SW 1271 (cell line): ENCODE measurements around the gene JAZF1.

Experiments
- DNase-seq, 2 experiments: peaks; one replicate each; lab custom pipeline; 2025; lab: John Stamatoyannopoulos, UW

The JAZF1 gene

GRCh38 chr7:28136420-28136819, 44.2 kb downstream of the JAZF1 start:
- DNase-seq = no peak

DNA sequence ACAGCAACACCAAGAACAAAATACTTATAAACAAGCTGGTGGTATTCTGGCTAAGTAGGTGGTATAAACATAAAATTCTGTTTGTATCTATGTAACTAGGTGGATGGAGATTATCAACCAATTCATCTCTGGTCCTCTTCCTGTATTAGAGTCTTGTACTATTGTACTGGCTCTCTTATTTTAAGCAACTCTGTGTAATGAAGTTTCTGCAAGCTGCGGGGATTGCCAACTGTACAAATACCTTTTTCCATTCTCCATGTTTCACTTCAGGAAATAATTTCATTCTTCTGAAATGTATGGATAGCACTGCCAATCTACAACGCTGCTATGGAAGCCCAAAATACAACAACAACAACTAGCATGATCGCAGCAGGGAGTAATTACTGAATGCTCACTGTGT, 44.8 kb downstream of the JAZF1 start:
- no peak for DNase-seq

DNA sequence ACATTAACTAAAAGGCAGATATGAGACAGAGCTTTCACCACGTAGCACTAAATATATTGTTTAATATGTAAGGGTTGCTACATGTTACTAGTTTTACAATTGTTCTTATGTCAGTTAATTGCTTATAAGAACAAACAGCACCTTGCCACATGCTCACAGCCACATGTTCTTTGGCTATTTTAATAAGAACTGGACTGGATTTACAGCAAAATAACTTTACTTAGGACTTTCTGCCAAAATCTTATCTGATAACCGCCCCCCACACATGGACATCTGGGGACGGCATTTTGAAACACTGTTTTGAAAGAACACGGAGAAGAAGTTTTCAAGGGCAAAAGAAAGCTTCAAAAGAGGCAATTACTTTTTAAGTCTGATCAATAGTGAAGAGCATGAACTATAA, 45.3 kb downstream of the JAZF1 start:
- no peak for DNase-seq

GRCh38 chr7:28133872-28134271, 46.7 kb downstream of the JAZF1 start:
- DNase-seq = no peak

DNA sequence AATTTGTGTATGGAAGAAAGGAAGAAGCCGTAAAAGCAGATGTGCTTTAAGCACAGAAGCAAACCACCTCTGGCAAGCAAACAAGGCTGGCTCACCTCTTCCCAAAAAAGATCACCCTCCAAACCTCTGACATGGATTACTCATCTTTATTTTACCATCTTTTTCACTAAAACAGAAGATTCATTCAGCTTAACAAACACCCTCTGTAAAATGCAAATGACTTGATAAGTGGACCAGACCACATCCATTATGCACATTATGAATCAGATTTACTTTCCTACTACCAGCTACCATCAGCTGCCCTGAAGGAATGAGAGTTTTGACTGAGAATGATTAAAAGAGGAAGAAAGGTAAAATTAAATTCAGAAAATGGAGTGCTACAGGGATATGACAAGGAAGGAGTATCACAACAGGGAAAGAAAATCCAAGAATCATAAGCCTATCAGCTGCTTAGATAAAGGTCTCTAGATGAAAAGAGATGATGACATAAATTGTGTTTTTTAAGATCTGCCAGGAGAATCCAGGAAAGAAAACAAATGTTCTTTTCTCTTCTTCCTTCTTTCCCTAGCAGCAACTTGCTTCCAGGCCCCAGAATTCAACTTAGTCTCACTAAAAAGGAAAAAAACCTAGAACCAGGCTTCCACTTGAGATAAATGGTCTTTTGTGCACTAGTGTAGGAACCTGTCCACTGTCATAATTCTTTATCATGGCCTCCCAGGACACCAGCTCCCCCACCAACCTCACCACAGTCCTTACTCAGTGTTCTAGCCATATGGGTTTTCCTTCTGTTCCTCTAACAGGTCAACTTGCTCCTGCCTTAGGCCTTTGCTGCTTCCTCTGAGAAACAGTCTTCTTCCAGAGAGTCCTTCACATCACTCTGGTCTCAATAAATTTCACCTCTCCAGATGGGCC, 47.4 kb downstream of the JAZF1 start:
- DNase-seq = no peak

DNA sequence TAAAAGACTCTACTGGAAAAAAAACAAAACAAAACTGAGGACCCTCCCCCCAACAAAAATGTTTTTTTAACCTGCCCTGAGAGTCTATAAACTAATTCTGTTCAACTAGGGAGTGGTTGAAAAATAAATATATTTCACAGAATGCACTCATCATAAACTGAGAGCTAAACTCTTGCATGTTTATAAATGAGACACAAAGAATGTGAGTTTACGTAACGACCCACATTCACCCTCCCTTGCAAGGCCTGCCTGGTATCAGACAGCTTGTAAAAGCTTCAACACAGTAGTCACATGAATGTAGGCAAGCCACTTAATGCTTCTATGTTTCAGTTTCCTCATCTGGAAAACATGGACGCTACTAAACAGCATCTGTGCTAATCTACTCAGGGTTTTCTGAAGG, 50.3 kb downstream of the JAZF1 start:
- no peak for DNase-seq

DNA sequence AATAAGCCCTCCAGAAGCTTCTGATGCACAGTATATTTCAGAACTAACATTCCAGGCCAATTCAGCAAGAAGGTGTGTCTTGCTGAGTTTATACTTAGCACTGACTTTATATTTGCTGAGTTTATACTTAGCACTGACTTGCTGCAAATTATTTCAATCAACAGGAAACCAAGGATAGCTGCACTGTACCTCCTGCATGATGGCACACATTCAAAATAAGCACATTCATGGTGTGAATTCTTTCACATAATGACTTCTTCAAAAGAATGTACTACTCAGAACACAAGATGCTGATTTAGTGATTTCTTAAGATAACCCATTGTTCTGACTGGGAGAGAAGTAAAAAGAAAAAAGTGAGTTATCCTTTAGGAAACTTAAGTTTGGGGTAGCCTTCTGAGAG, 52.0 kb downstream of the JAZF1 start:
- no peak for DNase-seq

- DNase-seq = no peak
Observed at GRCh38 chr7:28126410-28127041, 54.1 kb downstream of the JAZF1 start.

DNA sequence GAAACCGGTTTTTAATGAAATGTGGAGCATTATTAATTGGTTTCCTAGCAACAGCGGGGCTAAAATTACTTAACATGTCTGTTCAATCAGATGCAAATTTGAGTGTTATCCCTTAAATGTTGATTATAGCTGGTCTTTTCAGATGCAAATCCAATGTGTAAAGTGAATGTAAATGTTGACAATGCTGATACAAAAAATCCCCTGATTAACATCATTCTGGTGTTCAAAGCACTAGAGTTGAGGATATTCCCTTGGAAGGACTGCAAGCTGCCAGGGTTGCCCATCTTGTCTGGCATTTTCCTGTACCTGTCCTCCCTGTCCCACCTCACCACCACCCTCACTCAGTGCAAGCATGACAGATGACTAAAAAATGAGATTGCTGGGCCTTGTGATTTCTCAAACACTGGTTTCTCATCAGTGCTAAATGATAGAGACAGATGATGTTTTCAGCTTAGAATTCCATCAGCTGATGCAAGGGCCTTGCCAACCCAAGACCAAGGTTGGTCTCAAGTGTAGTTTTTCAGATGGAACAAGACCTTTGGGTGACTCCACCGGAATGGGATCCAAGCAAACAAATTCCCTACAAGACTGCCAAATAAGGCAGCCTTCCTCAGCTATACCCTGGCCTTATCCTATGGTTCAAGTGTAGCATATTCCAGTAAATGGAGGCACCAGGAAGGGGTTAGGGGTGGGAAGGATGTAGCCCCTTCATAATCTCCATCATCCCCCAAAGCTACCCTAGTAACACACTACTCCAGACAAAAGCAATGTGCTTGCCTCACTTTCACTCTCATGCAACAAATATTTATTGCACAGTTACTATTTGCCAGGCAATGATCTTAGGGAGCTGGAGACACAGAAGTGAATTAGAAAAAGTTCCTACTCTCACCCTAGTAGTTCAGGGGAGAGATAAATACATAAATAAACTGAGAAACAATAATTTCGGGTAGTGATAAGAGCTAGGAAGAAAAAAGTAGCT, 54.9 kb downstream of the JAZF1 start:
- DNase-seq = no peak

GRCh38 chr7:28124413-28124812, 56.2 kb downstream of the JAZF1 start:
- no peak for DNase-seq

- no peak for DNase-seq
Observed at GRCh38 chr7:28123752-28124151, 56.8 kb downstream of the JAZF1 start.

GRCh38 chr7:28121496-28121895, 59.1 kb downstream of the JAZF1 start:
- no peak for DNase-seq

GRCh38 chr7:28116041-28116440, 64.6 kb downstream of the JAZF1 start:
- DNase-seq = no peak

DNA sequence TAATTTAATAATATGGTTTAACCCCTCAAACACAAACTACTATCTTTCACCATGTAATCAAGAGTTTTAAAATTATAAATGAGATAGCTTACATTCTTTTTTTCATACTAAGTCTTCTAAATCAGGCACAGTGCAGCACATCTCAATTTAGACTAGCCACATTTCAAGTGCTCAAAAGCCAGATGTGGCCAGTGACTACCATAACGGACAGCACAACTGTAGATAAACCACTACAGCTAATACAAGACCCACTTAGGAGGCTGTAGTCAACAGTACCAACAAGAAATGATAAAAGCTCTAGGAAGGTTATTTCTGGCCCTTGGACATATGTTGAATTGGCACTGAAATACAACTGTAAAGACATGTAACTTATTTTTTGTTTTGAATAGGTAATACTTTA, 65.3 kb downstream of the JAZF1 start:
- DNase-seq = no peak

DNA sequence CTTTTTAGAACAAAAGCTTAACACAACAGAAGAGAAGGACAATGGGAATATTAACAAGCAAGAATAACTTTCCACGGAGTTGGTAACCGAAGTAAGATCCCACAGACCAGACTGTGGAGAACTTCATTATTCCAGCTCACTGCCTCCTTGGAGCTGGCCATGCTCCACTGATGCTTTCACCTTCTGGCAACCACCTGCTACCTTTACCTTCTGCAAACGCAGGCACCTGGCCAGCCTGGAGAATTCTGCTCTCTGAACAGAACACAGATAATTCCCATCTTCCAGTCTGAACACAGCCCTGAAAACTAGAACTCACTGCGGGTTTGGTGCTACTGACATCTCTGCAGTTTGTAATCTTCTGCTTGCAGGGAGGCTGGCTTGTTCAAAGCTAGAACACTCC, 66.5 kb downstream of the JAZF1 start:
- DNase-seq = no peak

- DNase-seq = no peak
Observed at GRCh38 chr7:28112883-28113540, 67.6 kb downstream of the JAZF1 start.

- no peak for DNase-seq
Observed at GRCh38 chr7:28112467-28112866, 68.1 kb downstream of the JAZF1 start.

GRCh38 chr7:28112012-28112411, 68.6 kb downstream of the JAZF1 start:
- no peak for DNase-seq

- DNase-seq = no peak
Observed at GRCh38 chr7:28110427-28111012, 70.1 kb downstream of the JAZF1 start.

DNA sequence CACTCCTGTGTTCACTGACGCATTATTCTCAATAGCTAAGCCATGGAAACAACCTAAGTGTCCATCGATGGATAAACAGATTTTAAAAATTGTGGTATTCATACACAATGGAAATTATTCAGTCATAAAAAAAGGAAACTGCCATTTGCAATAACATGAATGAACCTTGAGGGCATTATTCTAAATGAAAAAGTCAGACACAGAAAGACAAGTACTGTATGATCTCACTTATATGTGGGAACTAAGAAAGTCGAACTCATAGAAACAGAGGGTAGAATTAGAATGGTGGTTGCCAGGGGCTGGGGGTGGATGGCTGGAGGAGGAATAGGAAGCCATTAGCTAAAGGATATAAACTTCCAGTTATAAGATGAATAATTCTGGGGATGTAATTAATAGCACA, 71.8 kb downstream of the JAZF1 start:
- no peak for DNase-seq

DNA sequence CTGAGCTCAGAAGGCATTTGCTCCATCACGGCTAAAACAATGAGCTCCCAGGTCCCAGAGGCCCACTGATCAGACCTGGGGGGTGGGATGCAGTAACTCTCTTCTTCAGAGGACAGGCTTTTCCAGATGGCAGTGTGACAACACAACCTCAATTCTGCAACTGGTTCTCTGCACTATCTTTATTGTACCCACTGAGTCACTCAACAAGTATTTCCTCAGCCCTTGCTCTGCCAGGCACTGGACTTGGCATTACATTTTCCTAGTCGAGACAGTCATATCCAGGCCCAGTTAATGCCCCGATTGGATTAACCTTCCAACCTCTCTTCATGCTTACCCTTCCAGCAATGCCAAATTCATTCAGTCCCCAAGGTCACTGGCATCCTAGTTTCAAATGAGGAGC, 72.6 kb downstream of the JAZF1 start:
- no peak for DNase-seq
